Measurements from ENCODE around the gene PADI4.
"Not testable (repeated sequence)": the region's sequence is repeated elsewhere in the genome, so short reads cannot be mapped to it uniquely, and the experiment has no call there.

The PADI4 gene

DNA sequence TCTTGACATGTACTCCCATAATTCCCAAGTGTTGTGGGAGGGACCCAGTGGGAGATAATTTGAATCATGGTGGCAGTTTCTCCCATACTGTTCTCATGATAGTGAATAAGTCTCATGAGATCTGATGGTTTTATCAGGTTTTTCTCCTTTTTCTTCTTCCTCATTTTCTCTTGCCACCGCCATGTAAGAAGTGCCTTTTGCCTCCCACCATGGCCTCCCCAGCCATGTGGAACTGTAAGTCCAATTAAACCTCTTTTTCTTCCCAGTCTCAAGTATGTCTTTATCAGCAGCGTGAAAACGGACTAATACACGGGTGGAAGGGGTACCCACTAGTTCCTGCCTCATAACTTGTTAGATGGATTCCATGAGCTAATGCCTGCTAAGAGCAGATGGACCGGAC is 37.5 kb downstream of the PADI4 start:
- H3K27ac ChIP-seq, H3K4me3 ChIP-seq: not testable (repeated sequence)

DNA sequence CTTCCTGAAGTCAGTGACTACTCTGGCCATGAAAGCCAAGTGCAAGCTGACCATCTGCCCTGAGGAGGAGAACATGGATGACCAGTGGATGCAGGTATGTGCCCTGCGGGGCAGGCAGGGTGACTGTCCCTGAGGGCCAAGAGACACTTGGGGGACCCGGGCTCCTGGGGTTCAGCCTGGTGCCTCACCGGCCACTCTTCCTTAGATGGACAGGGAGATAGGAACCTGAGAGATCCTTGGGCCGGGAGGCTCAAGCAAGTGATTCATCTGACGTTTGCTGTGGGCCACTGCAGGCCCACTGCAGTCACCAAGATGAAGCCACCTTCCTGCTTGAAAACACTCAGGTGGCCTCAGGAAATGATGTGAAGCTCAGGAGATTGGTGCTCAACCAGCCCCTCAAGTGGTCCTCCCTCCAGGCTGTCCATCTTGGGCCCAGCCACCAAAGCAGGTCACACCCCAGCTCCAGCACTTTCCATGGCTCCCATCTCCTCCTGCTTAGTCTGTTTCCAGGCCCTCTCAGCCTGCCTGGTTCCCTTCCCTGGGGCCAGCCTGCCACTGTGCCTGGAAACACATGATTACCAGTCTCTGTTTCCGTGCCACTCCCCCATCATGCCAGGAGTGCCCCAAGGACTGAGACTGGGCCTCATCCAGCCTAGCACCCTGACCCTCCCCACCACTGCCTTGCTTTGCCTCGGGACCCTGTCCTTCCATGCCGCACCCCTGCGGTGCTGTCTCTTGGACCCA is 38.2 kb downstream of the PADI4 start:
- Histone ChIP-seq H3K27ac (no peak overlapping the region), H3K4me3 (no peak overlapping the region)

DNA sequence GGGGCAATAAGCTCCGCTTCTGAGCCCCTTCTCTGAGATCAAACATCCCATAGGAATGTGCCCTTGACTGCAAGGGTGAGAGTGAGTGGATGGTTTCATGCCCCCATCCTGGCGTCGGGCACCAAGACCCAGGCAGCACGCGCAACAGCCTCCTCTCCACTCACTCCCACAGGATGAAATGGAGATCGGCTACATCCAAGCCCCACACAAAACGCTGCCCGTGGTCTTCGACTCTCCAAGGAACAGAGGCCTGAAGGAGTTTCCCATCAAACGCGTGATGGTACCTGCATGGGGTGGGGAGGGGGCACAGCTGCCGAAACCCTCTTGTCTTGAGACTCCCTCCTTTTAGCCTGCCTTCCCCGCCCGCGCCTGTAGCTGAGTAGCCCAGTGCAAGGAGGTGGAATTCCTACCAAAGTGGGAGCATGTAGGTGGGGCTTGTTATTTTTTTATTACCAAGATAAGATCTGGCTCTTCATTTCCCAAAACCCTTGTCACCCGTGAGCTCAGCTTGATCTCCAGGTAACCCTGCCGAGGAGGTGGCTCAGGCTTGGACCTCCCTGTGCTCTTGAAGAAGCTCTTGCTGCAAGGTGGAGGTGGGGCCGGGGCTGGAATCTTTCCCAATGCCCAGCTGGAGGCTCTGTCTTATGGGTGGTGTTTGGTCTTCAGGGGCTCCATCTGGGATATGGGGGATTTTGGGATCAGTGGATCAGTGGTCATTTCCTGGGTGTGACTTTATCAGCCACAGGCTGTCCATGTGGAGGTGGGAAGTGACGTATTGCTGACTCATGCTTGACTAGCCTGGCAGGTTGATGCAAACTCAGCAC is 40.0 kb downstream of the PADI4 start:
- Histone ChIP-seq H3K27ac (peak overlapping the region in 3 of 21 experiments; percentile 30 to 56 (median 42)), H3K4me3 (no peak overlapping the region)

DNA sequence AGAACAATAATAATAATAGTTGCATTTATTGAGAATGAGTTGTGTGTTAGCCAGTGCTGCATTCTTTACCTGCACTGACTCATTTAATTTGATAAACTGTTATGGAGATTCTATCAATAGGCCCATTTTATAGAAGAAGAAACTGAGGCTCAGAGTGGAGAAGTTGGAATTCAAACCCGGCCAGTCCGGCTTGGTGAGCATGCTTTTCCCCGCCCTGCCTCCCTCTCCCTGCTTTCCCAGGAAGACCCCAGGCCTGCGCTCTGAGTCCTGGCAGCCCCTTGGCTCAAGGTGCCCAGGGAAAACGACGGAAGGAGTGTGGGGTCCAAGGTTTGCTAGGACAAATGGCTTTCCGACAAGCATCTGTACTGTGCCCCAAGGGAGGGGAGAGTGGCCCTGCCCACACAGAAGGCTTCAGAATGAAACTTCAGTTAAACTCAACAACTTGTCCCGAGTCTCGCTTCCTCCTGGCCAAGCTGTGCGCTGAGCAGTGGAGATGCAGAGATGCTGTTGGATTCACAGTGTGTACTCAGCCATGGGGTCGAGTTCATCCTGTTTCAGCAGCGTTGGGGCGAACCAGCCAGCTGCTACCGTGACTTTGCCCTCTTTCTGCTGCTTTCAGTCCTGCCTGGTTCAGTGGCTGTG is 40.7 kb downstream of the PADI4 start:
- Histone ChIP-seq H3K27ac (peak overlapping the region in 1 of 21 experiments; percentile 56), H3K4me3 (no peak overlapping the region)

DNA sequence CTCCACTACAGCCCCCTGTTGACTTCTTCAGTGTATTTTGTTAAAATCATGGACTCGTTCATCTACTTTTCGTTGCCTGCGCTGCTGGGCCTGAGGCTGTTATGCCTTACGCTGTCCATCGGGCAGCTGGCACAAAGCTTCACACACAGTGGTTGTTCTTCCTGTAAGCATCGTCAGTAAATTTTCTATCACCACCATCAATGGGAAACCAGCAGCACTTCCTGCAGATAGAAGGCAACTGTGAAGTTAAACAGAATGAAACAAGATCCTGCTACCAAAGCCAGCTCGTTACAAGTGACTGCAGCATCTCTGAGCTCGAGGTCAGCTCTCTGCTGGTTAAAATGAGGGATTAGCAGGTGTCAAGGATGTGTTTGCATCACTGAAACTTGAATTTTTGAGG is 42.1 kb downstream of the PADI4 start:
- Histone ChIP-seq H3K27ac (no peak overlapping the region), H3K4me3 (no peak overlapping the region)

DNA sequence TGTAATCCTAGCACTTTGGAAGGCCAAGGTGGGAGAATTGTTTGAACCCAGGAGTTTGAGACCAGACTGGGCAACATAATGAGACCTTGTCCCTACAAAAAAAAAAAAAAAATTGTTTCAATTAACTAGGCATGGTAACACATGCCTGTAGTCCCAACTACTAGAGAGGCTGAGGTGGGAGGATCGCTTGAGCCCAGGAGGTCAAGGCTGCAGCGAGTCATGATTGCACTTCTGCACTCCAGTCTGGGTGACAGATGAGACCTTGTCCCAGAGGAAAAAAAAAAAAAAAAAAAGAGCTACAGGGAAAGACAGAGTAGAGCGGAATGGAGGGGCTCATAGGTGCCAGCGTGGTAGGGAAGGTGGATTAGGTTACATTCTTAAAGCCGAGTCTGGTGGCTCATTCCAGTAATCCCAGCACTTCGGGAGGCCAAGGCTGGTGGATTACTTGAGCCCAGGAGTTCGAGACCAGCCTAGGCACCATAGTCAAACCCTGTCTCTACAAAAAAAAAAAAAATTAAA is 43.0 kb downstream of the PADI4 start:
- no peak overlapping the region for H3K4me3 ChIP-seq
- no peak overlapping the region for H3K27ac ChIP-seq

DNA sequence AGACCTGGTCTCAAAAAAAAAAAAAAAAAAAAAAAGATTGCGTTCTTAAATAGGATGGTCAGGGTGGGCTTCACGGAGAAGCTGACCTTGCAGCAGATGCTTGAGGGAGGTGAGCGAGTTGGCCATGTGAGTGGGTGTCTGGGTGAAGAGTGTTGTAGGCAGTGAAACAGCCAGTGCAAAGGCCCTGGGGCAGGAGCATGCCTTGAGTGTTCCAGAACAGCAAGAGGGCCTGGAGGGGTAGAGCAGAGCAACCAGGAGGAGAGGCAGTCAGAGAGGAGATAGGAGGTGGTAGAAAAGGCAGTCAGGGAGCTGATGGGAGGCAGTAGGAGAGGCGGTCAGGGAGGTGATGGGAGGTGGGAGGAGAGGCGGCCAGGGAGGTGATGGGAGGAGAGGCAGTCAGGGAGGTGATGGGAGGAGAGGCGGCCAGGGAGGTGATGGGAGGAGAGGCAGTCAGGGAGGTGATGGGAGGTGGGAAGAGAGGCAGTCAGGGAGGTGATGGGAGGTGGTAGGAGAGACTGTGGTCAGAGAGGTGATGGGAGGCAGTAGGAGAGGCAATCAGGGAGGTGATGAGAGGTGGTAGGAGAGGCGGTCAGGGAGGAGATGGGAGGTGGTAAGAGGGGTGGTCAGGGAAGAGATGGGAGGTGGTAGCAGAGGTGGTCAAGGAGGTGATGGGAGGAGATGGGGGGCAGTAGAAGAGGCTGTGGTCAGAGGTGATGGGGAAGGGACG is 43.8 kb downstream of the PADI4 start:
- H3K4me3 ChIP-seq, result no peak overlapping the region
- H3K27ac ChIP-seq, result no peak overlapping the region

DNA sequence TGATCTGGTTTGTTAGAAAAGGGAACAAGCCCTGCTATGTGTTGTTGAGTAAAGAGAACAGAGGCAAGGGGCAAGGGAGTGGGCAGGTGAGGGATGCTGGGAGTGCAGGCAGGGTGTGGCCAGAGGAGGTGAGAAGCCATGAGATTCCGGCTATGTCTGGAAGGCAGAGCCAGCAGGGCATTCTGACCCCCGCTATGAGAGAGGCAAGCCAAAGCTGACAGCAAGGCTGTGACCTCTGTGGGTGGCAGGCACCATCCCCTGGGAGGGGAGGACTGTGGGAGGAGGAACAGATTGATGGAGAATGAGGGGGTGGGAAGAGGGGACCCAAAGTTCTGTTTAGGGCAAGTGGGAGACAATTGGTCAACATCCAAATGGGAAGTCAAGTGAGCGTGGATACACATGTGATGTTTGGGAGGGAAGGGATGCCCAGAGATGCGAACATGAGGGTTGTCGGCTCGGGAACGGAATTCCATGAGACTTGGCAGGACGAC is 44.5 kb downstream of the PADI4 start:
- H3K4me3 ChIP-seq, result no peak overlapping the region
- H3K27ac ChIP-seq, result no peak overlapping the region

DNA sequence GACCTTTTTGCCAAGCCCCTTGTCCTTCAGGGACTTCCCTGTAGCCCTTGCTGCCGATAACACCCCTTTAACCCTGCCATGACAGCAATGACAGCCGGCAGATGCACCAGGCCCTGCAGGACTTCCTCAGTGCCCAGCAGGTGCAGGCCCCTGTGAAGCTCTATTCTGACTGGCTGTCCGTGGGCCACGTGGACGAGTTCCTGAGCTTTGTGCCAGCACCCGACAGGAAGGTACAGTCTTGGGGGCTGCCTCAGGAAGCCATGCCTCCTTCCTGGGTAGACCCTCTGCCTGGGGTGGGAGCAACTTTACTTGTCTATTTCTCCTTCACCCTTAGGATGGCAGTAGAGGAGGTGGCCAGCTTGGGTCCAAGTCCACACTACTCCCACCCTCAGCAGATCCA is 47.9 kb downstream of the PADI4 start:
- no peak overlapping the region for H3K27ac ChIP-seq
- H3K4me3 ChIP-seq, result no peak overlapping the region

DNA sequence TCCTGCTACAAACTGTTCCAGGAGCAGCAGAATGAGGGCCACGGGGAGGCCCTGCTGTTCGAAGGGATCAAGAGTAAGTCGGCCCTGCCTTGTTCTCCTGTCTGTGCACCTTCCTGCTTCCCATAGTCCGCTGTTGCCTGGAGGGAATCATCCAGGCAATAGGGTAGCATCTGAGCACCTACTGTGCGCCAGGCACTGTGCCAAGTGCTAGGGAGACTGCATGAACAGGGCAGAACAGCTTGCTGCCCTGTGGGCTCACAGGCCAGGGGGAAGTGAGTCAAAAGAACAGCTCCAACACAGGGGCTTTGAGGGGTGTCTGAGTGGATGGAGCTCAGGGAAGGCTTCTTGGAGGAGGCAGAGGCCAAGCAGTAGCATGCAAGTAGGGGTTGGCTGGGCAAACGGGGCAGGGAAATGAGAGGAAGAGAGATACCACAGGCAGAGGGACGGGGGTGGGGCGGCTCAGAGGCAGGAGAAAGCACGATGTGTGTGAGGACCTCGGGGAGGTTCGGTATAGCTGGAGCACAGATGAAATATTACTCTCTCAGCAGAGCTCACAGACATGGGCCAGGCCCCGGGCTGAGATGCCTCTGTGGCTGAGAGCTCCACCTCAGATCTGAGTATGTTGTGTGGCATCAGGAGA is 48.5 kb downstream of the PADI4 start:
- H3K27ac ChIP-seq, result no peak overlapping the region
- H3K4me3 ChIP-seq, result no peak overlapping the region

DNA sequence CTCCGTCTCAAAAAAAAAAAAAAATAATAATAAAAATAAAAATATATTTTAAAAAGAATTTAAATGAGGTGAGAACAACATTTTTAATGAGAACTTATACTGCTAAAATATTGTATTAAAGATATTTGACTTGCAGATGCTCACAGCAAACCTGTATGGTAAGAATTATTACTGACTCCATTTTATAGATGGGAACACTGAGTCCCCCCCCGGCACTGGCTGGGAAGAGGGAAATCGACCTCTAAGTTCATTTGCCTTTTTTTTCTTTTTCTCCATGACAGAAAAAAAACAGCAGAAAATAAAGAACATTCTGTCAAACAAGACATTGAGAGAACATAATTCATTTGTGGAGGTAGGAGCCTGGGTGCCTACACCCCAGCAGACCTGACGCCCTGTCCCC is 50.6 kb downstream of the PADI4 start:
- Histone ChIP-seq H3K4me3 (no peak overlapping the region), H3K27ac (no peak overlapping the region)

DNA sequence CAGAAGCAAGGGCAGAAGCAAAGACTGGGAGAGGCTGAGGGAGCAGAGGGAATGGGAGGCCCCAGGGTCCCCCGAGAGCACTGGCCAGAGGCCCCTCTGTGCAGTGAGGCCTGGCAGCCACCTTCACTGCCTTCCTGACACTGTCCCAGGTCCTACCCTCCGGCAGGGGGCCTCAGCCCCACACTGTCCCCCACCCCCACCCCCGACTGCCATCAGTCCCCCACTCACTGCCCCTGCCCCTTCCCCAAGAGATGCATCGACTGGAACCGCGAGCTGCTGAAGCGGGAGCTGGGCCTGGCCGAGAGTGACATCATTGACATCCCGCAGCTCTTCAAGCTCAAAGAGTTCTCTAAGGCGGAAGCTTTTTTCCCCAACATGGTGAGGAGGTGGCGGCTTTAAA is 51.0 kb downstream of the PADI4 start:
- no peak overlapping the region for H3K4me3 ChIP-seq
- H3K27ac ChIP-seq, result no peak overlapping the region

DNA sequence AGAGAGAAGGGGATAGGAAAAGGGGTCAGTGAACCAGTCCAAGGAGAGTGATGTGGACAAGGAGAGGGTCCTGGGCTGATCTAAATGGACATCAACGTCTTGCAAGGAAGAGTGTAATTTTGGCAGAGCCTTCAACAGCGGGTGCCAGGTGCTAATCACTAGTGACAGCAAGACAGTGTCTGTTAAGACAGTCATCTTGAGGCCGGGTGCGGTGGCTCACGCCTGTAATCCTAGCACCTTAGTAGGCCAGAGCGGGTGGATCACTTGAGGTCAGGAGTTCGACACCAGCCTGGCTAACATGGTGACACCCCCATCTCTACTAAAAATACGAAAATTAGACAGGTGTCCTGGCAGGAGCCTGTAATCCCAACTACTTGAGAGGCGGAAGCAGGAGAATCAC is 51.8 kb downstream of the PADI4 start:
- no peak overlapping the region for H3K4me3 ChIP-seq

DNA sequence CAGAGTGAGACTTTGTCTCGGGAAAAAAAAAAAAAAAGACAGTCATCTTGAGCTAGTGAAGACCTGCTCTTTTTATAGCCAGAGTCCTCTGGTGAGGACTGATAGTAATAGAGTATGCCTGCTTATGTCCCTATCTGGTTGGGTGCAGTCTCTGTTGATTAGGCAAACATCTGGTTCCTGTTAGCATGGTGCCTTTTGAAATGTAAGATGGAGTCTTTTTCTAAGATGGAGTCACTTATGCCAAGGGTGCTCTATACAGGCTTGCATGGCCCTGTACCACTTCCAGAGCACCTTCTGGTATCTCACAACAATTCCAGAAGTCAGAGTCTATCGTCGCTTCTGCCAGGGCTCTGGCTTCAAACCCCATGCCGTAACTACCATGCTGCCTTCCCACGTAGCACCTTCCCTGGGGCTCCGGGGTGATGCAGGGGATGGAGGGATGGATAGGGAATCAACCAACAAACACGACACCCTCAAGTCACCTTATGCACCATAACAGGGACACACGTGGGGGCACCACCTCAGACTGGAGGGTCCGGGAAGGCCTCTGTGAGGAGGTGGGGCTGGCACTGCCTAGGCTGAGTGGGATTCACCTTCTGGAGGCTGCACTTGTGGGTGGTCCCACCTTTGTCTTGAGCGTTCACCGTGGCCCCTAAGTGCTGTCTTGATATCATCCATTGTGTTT is 52.4 kb downstream of the PADI4 start:
- H3K4me3 ChIP-seq, result no peak overlapping the region
- no peak overlapping the region for H3K27ac ChIP-seq

More for the DNA sequence above, 51.8 kb downstream of the PADI4 start:
- no peak overlapping the region for H3K27ac ChIP-seq

DNA sequence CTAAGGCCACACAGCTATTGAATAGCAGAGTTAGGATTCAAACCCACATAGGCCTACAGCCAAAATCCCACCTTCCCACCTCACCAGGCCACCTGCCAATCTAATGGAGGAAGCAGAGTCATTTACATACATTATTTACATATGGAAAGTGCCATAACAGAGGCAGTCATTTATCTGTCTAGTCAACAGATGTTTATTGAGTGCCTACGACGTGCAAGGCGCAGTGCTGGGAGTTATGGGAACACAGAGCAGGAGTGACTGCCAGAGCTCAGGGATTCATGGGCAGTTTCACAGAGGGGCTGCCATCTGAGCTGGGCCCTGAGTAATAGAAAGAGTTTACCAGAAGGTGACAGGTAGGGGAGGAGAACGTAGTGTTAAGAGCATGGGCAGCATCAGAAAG is 53.7 kb downstream of the PADI4 start:
- no peak overlapping the region for H3K27ac ChIP-seq
- H3K4me3 ChIP-seq, result no peak overlapping the region

DNA sequence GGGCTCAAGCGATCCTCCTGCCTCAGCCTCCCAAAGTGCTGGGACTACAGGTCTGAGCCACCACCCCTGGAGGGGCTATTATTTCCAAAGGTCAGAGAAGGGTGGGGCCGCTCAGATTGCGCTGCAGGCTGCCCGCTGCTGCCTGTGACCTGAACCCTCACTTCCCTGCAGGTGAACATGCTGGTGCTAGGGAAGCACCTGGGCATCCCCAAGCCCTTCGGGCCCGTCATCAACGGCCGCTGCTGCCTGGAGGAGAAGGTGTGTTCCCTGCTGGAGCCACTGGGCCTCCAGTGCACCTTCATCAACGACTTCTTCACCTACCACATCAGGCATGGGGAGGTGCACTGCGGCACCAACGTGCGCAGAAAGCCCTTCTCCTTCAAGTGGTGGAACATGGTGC is 55.4 kb downstream of the PADI4 start:
- H3K27ac ChIP-seq, result no peak overlapping the region
- no peak overlapping the region for H3K4me3 ChIP-seq

DNA sequence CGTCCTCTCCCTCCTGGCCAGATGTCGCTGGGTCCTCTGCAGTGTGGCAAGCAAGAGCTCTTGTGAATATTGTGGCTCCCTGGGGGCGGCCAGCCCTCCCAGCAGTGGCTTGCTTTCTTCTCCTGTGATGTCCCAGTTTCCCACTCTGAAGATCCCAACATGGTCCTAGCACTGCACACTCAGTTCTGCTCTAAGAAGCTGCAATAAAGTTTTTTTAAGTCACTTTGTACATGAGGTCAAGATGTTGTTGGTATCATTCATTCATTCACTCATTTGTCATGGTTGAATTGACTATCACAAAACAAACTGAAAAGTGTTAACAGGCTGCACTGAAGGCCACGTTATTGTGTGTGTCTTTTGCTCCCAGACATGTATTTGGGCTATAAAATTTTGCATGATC is 55.8 kb downstream of the PADI4 start:
- no peak overlapping the region for H3K4me3 ChIP-seq
- H3K27ac ChIP-seq, result no peak overlapping the region

DNA sequence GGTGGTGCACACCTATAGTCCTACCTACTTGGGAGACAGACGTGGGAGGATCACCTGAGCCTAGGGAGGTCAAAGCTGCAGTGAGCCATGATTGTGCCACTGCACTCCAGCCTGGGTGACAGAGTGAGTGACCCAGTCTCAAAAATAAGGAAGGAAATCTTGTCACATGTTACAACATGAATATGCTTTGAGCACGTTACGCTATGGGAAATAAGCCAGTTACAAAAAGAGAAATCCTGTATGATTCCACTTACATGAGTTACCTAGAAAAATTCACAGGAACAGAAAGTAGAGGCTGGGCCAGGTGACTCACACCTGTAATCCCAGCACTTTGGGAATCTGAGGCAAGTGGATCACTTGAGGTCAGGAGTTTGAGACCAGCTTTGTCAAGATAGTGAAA is 57.3 kb downstream of the PADI4 start:
- Histone ChIP-seq H3K4me3 (no peak overlapping the region), H3K27ac (no peak overlapping the region)

DNA sequence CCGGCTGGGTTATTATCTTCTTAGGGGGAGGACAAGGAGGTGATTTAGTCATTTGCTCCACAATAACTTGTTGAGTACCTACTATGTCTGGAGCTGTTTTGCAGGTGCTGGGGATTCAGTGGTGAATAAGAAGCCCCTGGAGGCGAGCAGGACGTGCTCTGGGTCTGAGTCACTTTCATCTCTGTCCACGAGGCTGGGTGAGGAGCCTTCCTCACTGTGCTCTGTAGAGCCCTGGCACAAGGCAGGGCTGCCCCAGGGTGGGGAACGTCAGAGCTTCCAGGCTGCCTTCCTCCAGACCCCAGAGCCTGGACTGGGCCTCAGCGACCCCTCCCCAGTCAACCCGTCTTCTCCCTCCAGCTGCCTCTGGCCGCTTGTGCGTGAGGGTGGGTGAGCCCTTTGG is 61.5 kb downstream of the PADI4 start:
- H3K4me3 ChIP-seq, result no peak overlapping the region
- no peak overlapping the region for H3K27ac ChIP-seq

Data from skin epidermis (tissue), 12 donors.